H1 (cell line): ENCODE results near the gene MICA. TPM values are rescaled to one million over a fixed set of nuclear protein-coding genes. Genes with fewer than 3 reads are reported as not detected.

Experiments used
- BACH1 ChIP-seq: IDR thresholded peaks from 2 replicates; pipeline ENCODE4 v1.6.1; 2012; ENCODE audit warnings: low read length, improper control_type of control experiment
- CREB1 ChIP-seq: IDR thresholded peaks from 2 replicates; pipeline ENCODE4 v1.6.1; 2012; ENCODE audit warnings: inconsistent platforms
- GTF2F1 ChIP-seq: IDR thresholded peaks from 2 replicates; pipeline ENCODE4 v1.6.1; 2012; ENCODE audit warnings: low read depth, low read length, improper control_type of control experiment, borderline replicate concordance
- JUND ChIP-seq: IDR thresholded peaks from 2 replicates; pipeline ENCODE4 v1.6.1; 2011; ENCODE audit warnings: mild to moderate bottlenecking, improper control_type of control experiment, low read length
- POLR2A ChIP-seq, 2 experiments: IDR thresholded peaks; 1 replicate in 1 of 2; 2 replicates in 1 of 2; pipeline ENCODE4 v1.6.1; 2011; ENCODE audit warnings: low read depth in 2 of 2, low read length in 2 of 2, mild to moderate bottlenecking in 2 of 2; ENCODE audit errors: control extremely low read depth in 1 of 2
- RAD21 ChIP-seq, 2 experiments: IDR thresholded peaks in 1 of 2; conservative IDR thresholded peaks in 1 of 2; 2 replicates each; pipeline ENCODE4 v1.6.1; 2011; ENCODE audit warnings: low read depth in 2 of 2, low read length in 2 of 2, improper control_type of control experiment in 1 of 2, inconsistent platforms in 1 of 2, mild to moderate bottlenecking in 1 of 2, moderate library complexity in 1 of 2
- RXRA ChIP-seq: IDR thresholded peaks from 2 replicates; pipeline ENCODE4 v1.6.1; 2011; ENCODE audit warnings: low read depth, mild to moderate bottlenecking, low read length, moderate library complexity; ENCODE audit not compliant: insufficient read depth
- SIX5 ChIP-seq: IDR thresholded peaks from 2 replicates; pipeline ENCODE4 v1.6.1; 2011; ENCODE audit warnings: mild to moderate bottlenecking, low read depth, low read length
- TEAD4 ChIP-seq: IDR thresholded peaks from 2 replicates; pipeline ENCODE4 v1.6.1; 2012; ENCODE audit warnings: low read depth, low read length, inconsistent platforms, mixed read lengths
- polyA plus RNA-seq, 7 experiments: library from polyadenylated mRNA; depleted of rRNA in 3 of 7; stranded (reverse) in 5 of 7; unstranded in 2 of 7; fragments of >200 nt in 5 of 7; fragments of 200-250 nt in 2 of 7; gene quantifications; 1 replicate in 5 of 7; 2 replicates in 1 of 7; 4 replicates in 1 of 7; pipeline versions ENCODE4 v1.2.1 to v1.2.3, GENCODE V29; 2011 to 2013; ENCODE audit warnings: missing spikeins in 2 of 7, mixed read lengths in 2 of 7
- total RNA-seq: library from RNA; stranded (reverse); fragmentation: NEBNext Ultra II Directional; extraction: Animal tissue kit (Norgen Biotek cat#: 25700); gene quantifications from 2 replicates; pipeline ENCODE4 v1.2.1, GENCODE V29; 2021

MICA gene
- total and polyA plus RNA-seq, 2 of the 8 experiments (the other 6 are each of a cell fraction or from before 2014, with no cell fraction given) = 12.5 to 16.3 TPM

GRCh38 chr6:31356946-31357466 is 46.4 kb upstream of the MICA start, which contains the start of gene HLA-B (continued):
- no peak for TF ChIP-seq JUND
- TF ChIP-seq RXRA = no peak
- TF ChIP-seq TEAD4 = no peak
- TF ChIP-seq GTF2F1 = no peak
- no peak for TF ChIP-seq BACH1
- TF ChIP-seq RAD21 (IDR thresholded peaks at IDR 0.05 in 1 of 2, conservative IDR thresholded peaks at IDR 0.05 in 1 of 2; ENCODE audit: low read depth in 2 of 2, low read length in 2 of 2) = no peak
- peak in 1 of 2 experiments; percentile 55; a peak in 1 of 3 replicates for TF ChIP-seq POLR2A (IDR thresholded peaks at IDR 0.05; ENCODE audit: control extremely low read depth in 1 of 2, low read depth in 2 of 2, low read length in 2 of 2)
- no peak for TF ChIP-seq SIX5
- peak; percentile 91 for TF ChIP-seq CREB1
